GM19397 (cell line): ENCODE data around the gene ATP6V0B.

Experiments used
- ATAC-seq: cut with Tn5 transposase; IDR thresholded peaks from one replicate; pipeline ENCODE4 v1.9.1; 2021; ENCODE audit warnings: mild to moderate bottlenecking, moderate library complexity; ENCODE audit not compliant: unreplicated experiment

Gene ATP6V0B

GRCh38 chr1:43982808-43983207, 8.0 kb downstream of the ATP6V0B start:
- ATAC-seq = no peak

- ATAC-seq = no peak
These were observed 8.6 kb downstream of the ATP6V0B start for GRCh38 chr1:43983253-43983899.

GRCh38 chr1:43984855-43985254, 10.1 kb downstream of the ATP6V0B start:
- ATAC-seq = no peak

GRCh38 chr1:43985984-43986595, 11.3 kb downstream of the ATP6V0B start:
- ATAC-seq = no peak

- no peak for ATAC-seq
These were observed 12.0 kb downstream of the ATP6V0B start for GRCh38 chr1:43986712-43987111.

- ATAC-seq = no peak
These were observed 12.6 kb downstream of the ATP6V0B start for GRCh38 chr1:43987159-43987902.

GRCh38 chr1:43990271-43991199, 15.8 kb downstream of the ATP6V0B start:
- ATAC-seq = no peak

- peak; percentile 6 for ATAC-seq
These were observed 16.4 kb downstream of the ATP6V0B start for GRCh38 chr1:43991200-43991475.

GRCh38 chr1:43991476-43992231, 16.9 kb downstream of the ATP6V0B start, which contains the start of gene CCDC24:
CCDC24 (plus strand) TSS chr1:43991599; CDS start chr1:43991879, 280 bp downstream.
- ATAC-seq = peak; percentile 71

GRCh38 chr1:43992232-43992995, 17.7 kb downstream of the ATP6V0B start:
- no peak for ATAC-seq

GRCh38 chr1:43993206-43993914, 18.6 kb downstream of the ATP6V0B start:
- no peak for ATAC-seq

- no peak for ATAC-seq
These were observed 19.3 kb downstream of the ATP6V0B start for GRCh38 chr1:43994071-43994470.

- no peak for ATAC-seq
These were observed 20.3 kb downstream of the ATP6V0B start for GRCh38 chr1:43994794-43995790.

- ATAC-seq = no peak
These were observed 21.4 kb downstream of the ATP6V0B start for GRCh38 chr1:43995984-43996732.

GRCh38 chr1:43996733-43997115, 22.0 kb downstream of the ATP6V0B start:
- no peak for ATAC-seq

GRCh38 chr1:43997295-43997999, 22.7 kb downstream of the ATP6V0B start:
- no peak for ATAC-seq

- no peak for ATAC-seq
These were observed 23.2 kb downstream of the ATP6V0B start for GRCh38 chr1:43998000-43998378.
